HPDE6-E6E7 (cell line): ENCODE results near the gene CHST1.

ENCODE experiments used
- DNase-seq: peaks from one replicate; pipeline ENCODE4 v3.0.0; 2011; ENCODE audit warnings: missing footprints; ENCODE audit errors: extremely low spot score

The CHST1 gene

GRCh38 chr11:45674481-45675190 is 9.2 kb upstream of the CHST1 start:
- DNase-seq, result no peak

- DNase-seq, result no peak
Observed at GRCh38 chr11:45673441-45673840, 8.0 kb upstream of the CHST1 start.

- DNase-seq, result no peak
Observed at GRCh38 chr11:45672593-45672992, 7.2 kb upstream of the CHST1 start.

GRCh38 chr11:45671246-45672171 is 6.1 kb upstream of the CHST1 start:
- no peak for DNase-seq

- DNase-seq, result no peak
Observed at GRCh38 chr11:45670386-45671135, 5.1 kb upstream of the CHST1 start.

GRCh38 chr11:45669956-45670355 is 4.5 kb upstream of the CHST1 start:
- no peak for DNase-seq

GRCh38 chr11:45669146-45669545 is 3.7 kb upstream of the CHST1 start:
- DNase-seq, result no peak

- DNase-seq, result no peak
Observed at GRCh38 chr11:45667929-45668680, 2.7 kb upstream of the CHST1 start.

GRCh38 chr11:45666648-45667642 is 1.5 kb upstream of the CHST1 start:
- DNase-seq, result no peak

GRCh38 chr11:45665933-45666647 is 668 bp upstream of the CHST1 start:
- no peak for DNase-seq

- DNase-seq, result no peak
Observed at GRCh38 chr11:45664376-45665205, 831 bp downstream of the CHST1 start.

GRCh38 chr11:45663486-45664375 is 1.7 kb downstream of the CHST1 start:
- DNase-seq, result no peak

- no peak for DNase-seq
Observed at GRCh38 chr11:45662665-45663485, 2.5 kb downstream of the CHST1 start.

- DNase-seq, result no peak
Observed at GRCh38 chr11:45662096-45662664, 3.2 kb downstream of the CHST1 start.

GRCh38 chr11:45661439-45662055 is 3.9 kb downstream of the CHST1 start:
- DNase-seq, result no peak
